Measurements from ENCODE around the gene NFATC3. TPM values are rescaled to one million over a fixed set of nuclear protein-coding genes. Genes with fewer than 3 reads are reported as not detected.
A peak's percentile ranks its signal among the peaks of the same experiment; 100 is the strongest.

NFATC3 gene
- polyA plus RNA-seq, 3 donors, result 14.3 to 21.8 (median 15.8) TPM

- H3K4me3 ChIP-seq (replicated peaks in 1 of 3; ENCODE audit: low read depth in 2 of 3, low read length in 3 of 3), result no peak overlapping the region
- H3K27ac ChIP-seq (ENCODE audit: low read depth in 1 of 2, low read length in 2 of 2), result no peak overlapping the region
- WGBS (ENCODE audit: insufficient coverage), result 100% methylated on average over 2 of the region's 5 CpGs
- H3K4me1 ChIP-seq (ENCODE audit: control insufficient read depth in 1 of 2, insufficient read depth in 2 of 2, low read length in 2 of 2), result peaks cover 20 to 23% of the 10 kb centered on the region in 2 donors
- peaks cover 15% of the 10 kb centered on the region for H3K79me2 ChIP-seq (ENCODE audit: insufficient read depth, low read length)
- no peaks in the 10 kb centered on the region for H3K27me3 ChIP-seq (ENCODE audit: control insufficient read depth in 2 of 2, insufficient read depth in 2 of 2, low read length in 2 of 2)
- Mint-ChIP-seq H3K4me1 (peaks cover 28% of the 10 kb centered on the region), H3K36me3 (peaks cover 63 to 90% of the 10 kb centered on the region in 2 donors), H3K9me3 (peaks cover 0 to 2% (median 0%) of the 10 kb centered on the region in 7 donors), H3K27me3 (ENCODE audit: low read depth in 3 of 3) (peaks cover 0 to 2% (median 0%) of the 10 kb centered on the region in 3 donors), H3K27ac (no peak overlapping the region), H3K4me3 (no peak overlapping the region)
- peaks cover 55 to 77% of the 10 kb centered on the region in 2 donors for H3K36me3 ChIP-seq (replicated peaks in 1 of 2; ENCODE audit: control insufficient read depth in 1 of 2, insufficient read depth in 2 of 2, low read length in 2 of 2)
- TF ChIP-seq CTCF (IDR thresholded peaks at IDR 0.05), result no peak
- H2AFZ ChIP-seq (ENCODE audit: insufficient read depth, low read depth, low read length, poor library complexity, severe bottlenecking), result no peak overlapping the region
- no peak for DNase-seq
- H3K4me2 ChIP-seq (replicated peaks; ENCODE audit: extremely low read depth, low read length, poor library complexity, severe bottlenecking), result no peak overlapping the region
- intact Hi-C loops (cut with micrococcal nuclease), result no loop called here
- peaks cover 8% of the 10 kb centered on the region for H4K20me1 ChIP-seq (ENCODE audit: insufficient read depth, low read length)
- no peaks in the 10 kb centered on the region for H3K9me3 ChIP-seq (replicated peaks in 1 of 2; ENCODE audit: control insufficient read depth in 1 of 2, insufficient read depth in 1 of 2, low read length in 2 of 2)
- H3K9ac ChIP-seq (ENCODE audit: insufficient read depth, low read length, poor library complexity, severe bottlenecking), result no peak overlapping the region
Measured at GRCh38 chr16:68252383-68252782, 167.2 kb downstream of the NFATC3 start.

DNA sequence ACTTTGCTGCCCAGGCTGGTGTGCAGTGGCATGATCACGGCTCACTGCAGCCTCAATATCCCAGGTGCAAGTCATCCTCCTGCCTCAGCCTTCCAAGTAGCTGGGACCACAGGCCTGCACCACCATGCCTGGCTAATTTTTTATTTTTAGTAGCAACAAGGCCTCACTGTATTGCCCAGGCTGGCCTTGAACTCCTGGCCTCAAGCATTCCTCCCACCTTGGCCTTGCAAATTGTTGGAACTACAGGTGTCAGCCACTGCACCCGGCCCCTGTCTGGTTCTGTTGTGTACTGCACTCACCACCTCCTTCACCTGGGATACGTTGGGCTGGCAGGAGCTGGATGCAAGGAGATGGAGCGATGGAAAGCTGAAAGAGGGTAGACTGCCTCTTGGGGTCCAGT, 168.6 kb downstream of the NFATC3 start:
- peaks cover 0 to 2% (median 0%) of the 10 kb centered on the region in 7 donors for H3K9me3 Mint-ChIP-seq
- H3K27ac Mint-ChIP-seq, result peak overlapping the region in 1 of 7 donors; percentile 6
- Histone ChIP-seq H4K20me1 (ENCODE audit: insufficient read depth, low read length) (peaks cover 8% of the 10 kb centered on the region), H3K4me2 (replicated peaks; ENCODE audit: extremely low read depth, low read length, poor library complexity, severe bottlenecking) (no peak overlapping the region), H3K9me3 (replicated peaks in 1 of 2; ENCODE audit: control insufficient read depth in 1 of 2, insufficient read depth in 1 of 2, low read length in 2 of 2) (no peaks in the 10 kb centered on the region), H2AFZ (ENCODE audit: insufficient read depth, low read depth, low read length, poor library complexity, severe bottlenecking) (no peak overlapping the region), H3K4me1 (ENCODE audit: control insufficient read depth in 1 of 2, insufficient read depth in 2 of 2, low read length in 2 of 2) (peaks cover 22 to 23% of the 10 kb centered on the region in 2 donors), H3K36me3 (replicated peaks in 1 of 2; ENCODE audit: control insufficient read depth in 1 of 2, insufficient read depth in 2 of 2, low read length in 2 of 2) (peaks cover 55 to 79% of the 10 kb centered on the region in 2 donors), H3K4me3 (replicated peaks in 1 of 3; ENCODE audit: low read depth in 2 of 3, low read length in 3 of 3) (no peak overlapping the region), H3K79me2 (ENCODE audit: insufficient read depth, low read length) (peaks cover 1% of the 10 kb centered on the region), H3K27me3 (ENCODE audit: control insufficient read depth in 2 of 2, insufficient read depth in 2 of 2, low read length in 2 of 2) (no peaks in the 10 kb centered on the region), H3K9ac (ENCODE audit: insufficient read depth, low read length, poor library complexity, severe bottlenecking) (no peak overlapping the region), H3K27ac (ENCODE audit: low read depth in 1 of 2, low read length in 2 of 2) (no peak overlapping the region)
- no peak for DNase-seq
- H3K4me3 Mint-ChIP-seq, result no peak overlapping the region
- 80% methylated on average over 1 of the region's 4 CpGs for WGBS (ENCODE audit: insufficient coverage)
- intact Hi-C loops (cut with micrococcal nuclease), result no loop called here
- peaks cover 29% of the 10 kb centered on the region for H3K4me1 Mint-ChIP-seq
- peaks cover 69 to 86% of the 10 kb centered on the region in 2 donors for H3K36me3 Mint-ChIP-seq
- no peak for TF ChIP-seq CTCF (IDR thresholded peaks at IDR 0.05)
- peaks cover 0 to 2% (median 0%) of the 10 kb centered on the region in 3 donors for H3K27me3 Mint-ChIP-seq (ENCODE audit: low read depth in 3 of 3)

Measured in CD14-positive monocyte (primary cell).